GM23248 (cell line): ENCODE data around the gene EIF2S3. TPM values are rescaled to one million over a fixed set of nuclear protein-coding genes. Genes with fewer than 3 reads are reported as not detected.

ENCODE experiments used
- DNase-seq: peaks from one replicate; pipeline ENCODE4 v3.0.0-alpha.2; 2015
- H2AFZ ChIP-seq: fragments of 200-600 bp; sonication (generic); 2 replicates; pipeline ENCODE4 v1.6.1; 2016; ENCODE audit warnings: antibody characterized with exemption
- H3F3A ChIP-seq: fragments of 200-600 bp; sonication (generic); 2 replicates; pipeline ENCODE4 v1.6.1; 2016; ENCODE audit warnings: mild to moderate bottlenecking, antibody characterized with exemption, mixed run types; ENCODE audit not compliant: insufficient read depth
- H3K27ac ChIP-seq: fragments of 200-600 bp; sonication (generic); 2 replicates; pipeline ENCODE4 v1.5.1; 2016; ENCODE audit warnings: mild to moderate bottlenecking
- H3K27me3 ChIP-seq: fragments of 200-600 bp; sonication (generic); replicated peaks from 2 replicates; pipeline ENCODE4 v1.6.1; 2016; ENCODE audit warnings: mild to moderate bottlenecking; ENCODE audit not compliant: insufficient read depth
- H3K36me3 ChIP-seq: fragments of 200-600 bp; sonication (generic); 2 replicates; pipeline ENCODE4 v1.6.1; 2016; ENCODE audit warnings: low read depth, mild to moderate bottlenecking
- H3K4me1 ChIP-seq: fragments of 200-600 bp; sonication (generic); 2 replicates; pipeline ENCODE4 v1.6.1; 2016; ENCODE audit warnings: mild to moderate bottlenecking; ENCODE audit not compliant: insufficient read depth
- H3K4me2 ChIP-seq: fragments of 200-600 bp; sonication (generic); one replicate; pipeline ENCODE4 v1.6.1; 2016; ENCODE audit warnings: mild to moderate bottlenecking; ENCODE audit not compliant: unreplicated experiment
- H3K4me3 ChIP-seq: fragments of 200-600 bp; sonication (generic); 2 replicates; pipeline ENCODE4 v1.5.1; 2016; ENCODE audit warnings: mild to moderate bottlenecking
- H3K79me2 ChIP-seq: fragments of 200-600 bp; sonication (generic); 2 replicates; pipeline ENCODE4 v1.6.1; 2016; ENCODE audit warnings: mild to moderate bottlenecking; ENCODE audit not compliant: insufficient read depth
- H3K9ac ChIP-seq: fragments of 200-600 bp; sonication (generic); 2 replicates; pipeline ENCODE4 v1.6.1; 2016; ENCODE audit warnings: mild to moderate bottlenecking
- H3K9me2 ChIP-seq: fragments of 200-600 bp; sonication (generic); 2 replicates; pipeline ENCODE4 v1.6.1; 2016; ENCODE audit warnings: mixed run types, mild to moderate bottlenecking, moderate library complexity; ENCODE audit not compliant: insufficient read depth
- H3K9me3 ChIP-seq: fragments of 200-600 bp; sonication (generic); one replicate; pipeline ENCODE4 v1.6.1; 2017; ENCODE audit warnings: low read depth
- H4K20me1 ChIP-seq: fragments of 200-600 bp; sonication (generic); 2 replicates; pipeline ENCODE4 v1.6.0; 2016; ENCODE audit not compliant: insufficient read depth
- EZH2 ChIP-seq: fragments of 200-600 bp; sonication (generic); IDR thresholded peaks from 2 replicates; pipeline ENCODE4 v1.6.1; 2018; ENCODE audit warnings: antibody characterized with exemption, mild to moderate bottlenecking; ENCODE audit not compliant: insufficient read depth, poor library complexity, severe bottlenecking
- EZH2phosphoT487 ChIP-seq: fragments of 200-600 bp; sonication (generic); IDR thresholded peaks from 2 replicates; pipeline ENCODE4 v1.6.1; 2018; ENCODE audit warnings: antibody characterized with exemption, moderate library complexity, mild to moderate bottlenecking, low read depth; ENCODE audit not compliant: insufficient read depth
- WGBS, 2 experiments: methylation state at CpG; one replicate each; pipeline ENCODE4 v1.1.6; 2015 to 2017; ENCODE audit warnings: low lambda C conversion rate in 2 of 2, low coverage in 1 of 2; ENCODE audit errors: missing lambda C conversion rate in 2 of 2; 5-methylcytosine and 5-hydroxymethylcytosine counted together
- in situ Hi-C: fragments of 300-500 bp; cut with MboI; formaldehyde crosslinking; loops from 2 replicates; pipeline ENCODE4 v1.15.0; 2020
- polyA plus RNA-seq: library from polyadenylated mRNA; unstranded; fragments of >200 nt; fragmentation: Nextera tagmentation; extraction: Ambion mirVana; gene quantifications from 2 replicates; pipeline ENCODE4 v1.2.1, GENCODE V29; 2016
- total RNA-seq: library from RNA; depleted of rRNA; stranded (reverse); fragments of >200 nt; shearing (Covaris generic); gene quantifications from 2 replicates; pipeline ENCODE4 v1.2.3, GENCODE V29; 2014

The EIF2S3 gene
- total and polyA plus RNA-seq, 2 experiments from 2014 or later: 57.2 to 190 TPM

- in situ Hi-C loops: loop anchor here (25.0 kb wide), 1 partner anchor 147 kb away; no protein-coding TSS in a partner anchor
- no peak overlapping the region for H3K4me2 ChIP-seq
- H3K79me2 ChIP-seq: no peaks in the 10 kb centered on the region
- no peak overlapping the region for H3K27ac ChIP-seq
- H3K4me1 ChIP-seq: no peaks in the 10 kb centered on the region
- H3K27me3 ChIP-seq: no peaks in the 10 kb centered on the region
- no peaks in the 10 kb centered on the region for H3K36me3 ChIP-seq
- no peak overlapping the region for H2AFZ ChIP-seq
- H3F3A ChIP-seq: no peaks in the 10 kb centered on the region
- DNase-seq: no peak
- H3K9me2 ChIP-seq: no peaks in the 10 kb centered on the region
- no peaks in the 10 kb centered on the region for H4K20me1 ChIP-seq
- no peaks in the 10 kb centered on the region for H3K9me3 ChIP-seq
- TF ChIP-seq EZH2 (no peak), EZH2phosphoT487 (no peak)
- no peak overlapping the region for H3K9ac ChIP-seq
- WGBS, 2 experiments: 63 to 70% methylated on average over 4 of the region's 4 CpGs
- no peak overlapping the region for H3K4me3 ChIP-seq
Measured at GRCh38 chrX:24090300-24091200, 35.8 kb downstream of the EIF2S3 start.

- Histone ChIP-seq H3K4me2 (no peak overlapping the region), H4K20me1 (no peaks in the 10 kb centered on the region), H3K27me3 (no peaks in the 10 kb centered on the region), H3K36me3 (no peaks in the 10 kb centered on the region), H3K9me3 (no peaks in the 10 kb centered on the region), H2AFZ (no peak overlapping the region), H3K27ac (no peak overlapping the region), H3K9ac (no peak overlapping the region), H3K4me1 (no peaks in the 10 kb centered on the region), H3K9me2 (no peaks in the 10 kb centered on the region), H3K4me3 (no peak overlapping the region), H3F3A (no peaks in the 10 kb centered on the region), H3K79me2 (no peaks in the 10 kb centered on the region)
- in situ Hi-C loops: loop anchor here (25.0 kb wide), 1 partner anchor 144 kb away; no protein-coding TSS in a partner anchor
- no peak for DNase-seq
- TF ChIP-seq EZH2phosphoT487 (no peak), EZH2 (no peak)
- WGBS, 2 experiments: 91 to 98% methylated on average over 10 to 12 of the region's 12 CpGs
Measured at GRCh38 chrX:24093746-24094145, 39.0 kb downstream of the EIF2S3 start.

DNA sequence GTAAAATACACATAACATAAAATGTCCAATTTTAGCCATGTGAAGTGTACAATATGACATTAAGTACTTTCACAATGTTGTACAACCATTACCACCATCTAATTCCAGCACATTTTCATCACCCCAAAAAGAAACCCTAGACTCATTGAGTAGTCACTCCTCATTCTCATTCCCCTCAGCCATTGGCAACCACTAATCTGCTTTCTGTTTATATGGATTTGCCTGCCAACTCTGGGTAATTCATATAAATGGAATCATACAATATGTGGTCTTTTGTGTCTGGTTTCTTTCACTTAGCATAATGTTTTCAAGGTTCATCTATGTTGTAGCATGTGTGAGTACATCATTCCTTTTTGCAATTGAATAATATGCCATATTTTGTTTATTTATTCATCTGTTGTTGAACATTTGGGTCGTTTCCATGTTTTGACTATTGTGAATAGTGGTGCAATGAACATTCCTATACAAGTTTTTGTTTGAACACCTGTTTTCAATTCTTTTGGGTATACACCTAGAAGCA is 43.0 kb downstream of the EIF2S3 start:
- 5 to 11% methylated on average over 1 of the region's 1 CpG for WGBS, 2 experiments
- H3K4me3 ChIP-seq: no peak overlapping the region
- H3K27ac ChIP-seq: peak overlapping the region; percentile 41; the same call in 1 of the 2 replicates
- DNase-seq: peak; percentile 73
- H3K4me1 ChIP-seq: 0 out of 2 replicates have a peak, but pooled peaks cover 6% of the 10 kb centered on the region
- TF ChIP-seq EZH2phosphoT487: no peak
- TF ChIP-seq EZH2: no peak
- H3K9ac ChIP-seq: no peak overlapping the region
- no peaks in the 10 kb centered on the region for H3K27me3 ChIP-seq
- in situ Hi-C loops: loop anchor here (25.0 kb wide), 1 partner anchor 140 kb away; no protein-coding TSS in a partner anchor
- no peak overlapping the region for H3K4me2 ChIP-seq
- no peaks in the 10 kb centered on the region for H3K9me2 ChIP-seq
- no peaks in the 10 kb centered on the region for H3K79me2 ChIP-seq
- H3F3A ChIP-seq: no peaks in the 10 kb centered on the region
- no peaks in the 10 kb centered on the region for H3K36me3 ChIP-seq
- no peaks in the 10 kb centered on the region for H4K20me1 ChIP-seq
- no peak overlapping the region for H2AFZ ChIP-seq
- no peaks in the 10 kb centered on the region for H3K9me3 ChIP-seq

- WGBS, 2 experiments: 29 to 60% methylated on average over 1 of the region's 1 CpG
Measured at GRCh38 chrX:24098932-24099331, 44.2 kb downstream of the EIF2S3 start.

More at GRCh38 chrX:24098932-24099331, 44.2 kb downstream of the EIF2S3 start:
- Histone ChIP-seq H3K4me1 (0 out of 2 replicates have a peak, but pooled peaks cover 6% of the 10 kb centered on the region), H3K9me3 (no peaks in the 10 kb centered on the region), H3F3A (no peaks in the 10 kb centered on the region), H3K9ac (no peak overlapping the region), H3K27me3 (no peaks in the 10 kb centered on the region), H3K4me3 (no peak overlapping the region), H3K9me2 (no peaks in the 10 kb centered on the region), H3K27ac (no peak overlapping the region), H2AFZ (no peak overlapping the region), H3K36me3 (no peaks in the 10 kb centered on the region), H3K79me2 (no peaks in the 10 kb centered on the region), H3K4me2 (no peak overlapping the region), H4K20me1 (no peaks in the 10 kb centered on the region)
- in situ Hi-C loops: loop anchor here (25.0 kb wide), 1 partner anchor 138 kb away; no protein-coding TSS in a partner anchor
- DNase-seq: no peak
- TF ChIP-seq EZH2: no peak
- no peak for TF ChIP-seq EZH2phosphoT487
